Activated CD8-positive, alpha-beta memory T cell treated with anti-CD3 and anti-CD28 coated beads, Interleukin-2, amount 50 U/mL, for 24 hours (primary cell): ENCODE data around the gene SVOPL.

Source experiments
- DNase-seq: peaks from one replicate; pipeline ENCODE4 v3.0.0-alpha.2; 2020; ENCODE audit errors: extremely low read depth

The SVOPL gene

GRCh38 chr7:138564365-138564764 lies 136.8 kb downstream of the SVOPL start:
- no peak for DNase-seq

DNA sequence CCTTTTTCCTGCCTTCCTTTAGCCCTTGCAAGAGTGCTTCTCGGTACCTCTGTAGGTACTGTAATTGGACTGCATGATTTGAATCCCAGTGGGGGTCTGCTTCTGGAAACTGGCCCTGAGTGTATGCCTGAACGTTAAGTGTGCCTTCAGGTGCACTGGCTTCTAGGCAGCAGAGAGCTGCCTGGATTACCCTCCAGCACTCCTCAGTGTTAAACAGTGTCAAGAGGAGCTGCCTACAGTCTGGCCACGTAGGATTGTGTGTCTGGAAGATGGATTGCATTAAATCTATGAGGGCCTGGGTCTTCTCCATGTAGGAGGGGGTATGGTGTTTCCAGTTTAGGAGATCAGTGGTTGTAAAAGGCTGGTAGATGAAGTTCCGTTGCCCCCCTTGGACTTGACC lies 137.4 kb downstream of the SVOPL start:
- no peak for DNase-seq

- no peak for DNase-seq
Observed at GRCh38 chr7:138559448-138559847, 141.7 kb downstream of the SVOPL start.

GRCh38 chr7:138556771-138557484 lies 144.2 kb downstream of the SVOPL start:
- DNase-seq, result no peak

DNA sequence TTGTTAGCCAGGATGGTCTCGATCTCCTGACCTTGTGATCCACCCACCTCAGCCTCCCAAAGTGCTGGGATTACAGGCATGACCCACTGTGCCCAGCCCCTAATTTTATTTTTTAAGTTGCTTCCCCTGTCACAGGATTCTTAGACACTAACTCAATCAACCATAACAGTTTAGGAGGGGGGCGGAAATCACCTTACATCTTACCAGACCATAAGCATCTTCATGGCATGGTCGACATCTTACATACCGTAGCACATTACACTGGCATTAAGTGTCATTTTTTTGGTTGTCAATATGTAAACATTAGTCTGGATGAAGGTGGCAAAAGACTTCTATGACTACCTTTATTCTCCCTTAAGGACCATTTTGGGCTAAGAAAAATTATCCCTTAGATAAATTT lies 145.5 kb downstream of the SVOPL start:
- DNase-seq, result no peak

DNA sequence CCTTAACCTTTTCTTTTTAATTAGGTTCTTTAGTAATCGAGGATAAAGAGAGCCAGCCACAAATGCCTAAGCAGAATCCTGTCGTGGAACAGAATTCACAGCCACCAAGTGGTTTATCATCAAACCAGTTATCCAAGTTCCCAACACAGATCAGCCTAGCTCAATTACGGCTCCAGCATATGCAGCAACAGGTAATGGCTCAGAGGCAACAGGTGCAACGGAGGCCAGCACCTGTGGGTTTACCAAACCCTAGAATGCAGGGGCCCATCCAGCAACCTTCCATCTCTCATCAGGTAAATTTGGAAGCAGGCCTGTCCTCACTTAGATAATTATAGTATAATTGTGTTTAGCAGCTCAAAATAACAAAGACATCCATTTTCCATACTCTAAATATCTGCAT lies 146.5 kb downstream of the SVOPL start:
- DNase-seq, result no peak

- no peak for DNase-seq
Observed at GRCh38 chr7:138553805-138554204, 147.4 kb downstream of the SVOPL start.

DNA sequence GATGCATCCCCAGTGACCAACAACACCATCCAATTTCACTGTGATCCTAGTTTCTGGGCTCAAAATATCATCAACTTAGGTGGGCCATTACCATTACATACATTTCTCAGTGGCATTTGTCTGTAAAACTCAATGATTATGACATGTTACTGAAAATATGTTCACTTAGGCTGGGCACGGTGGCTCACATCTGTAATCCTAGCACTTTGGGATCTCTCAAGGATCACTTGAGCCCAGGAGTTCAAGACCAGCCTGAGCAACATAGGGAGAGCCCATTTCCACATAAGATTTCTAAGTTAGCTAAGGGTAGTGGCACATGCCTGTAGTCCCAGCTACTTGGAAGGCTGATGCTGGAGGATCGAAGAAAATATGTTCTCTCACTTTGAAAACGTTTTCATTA lies 150.1 kb downstream of the SVOPL start:
- no peak for DNase-seq

DNA sequence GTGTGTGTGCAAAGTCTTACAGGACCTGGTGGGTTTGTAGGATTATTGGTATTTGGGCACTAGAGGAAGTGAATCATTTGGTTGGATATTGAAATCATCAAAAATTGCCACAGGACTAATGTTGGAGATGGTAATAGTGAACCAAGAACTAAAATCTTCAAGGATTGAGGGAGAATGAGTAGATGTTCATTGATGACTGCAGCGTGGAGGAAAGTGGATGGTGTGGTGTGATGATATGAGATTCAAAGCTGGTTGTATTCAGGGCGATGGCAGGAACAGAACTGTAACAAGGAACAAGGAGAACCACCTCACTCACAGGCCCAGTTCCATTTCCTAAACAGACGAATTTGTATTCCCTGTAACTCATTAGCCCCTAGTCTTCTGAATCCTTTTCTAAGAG lies 150.8 kb downstream of the SVOPL start:
- DNase-seq, result no peak

- no peak for DNase-seq
Observed at GRCh38 chr7:138549082-138549481, 152.1 kb downstream of the SVOPL start.

DNA sequence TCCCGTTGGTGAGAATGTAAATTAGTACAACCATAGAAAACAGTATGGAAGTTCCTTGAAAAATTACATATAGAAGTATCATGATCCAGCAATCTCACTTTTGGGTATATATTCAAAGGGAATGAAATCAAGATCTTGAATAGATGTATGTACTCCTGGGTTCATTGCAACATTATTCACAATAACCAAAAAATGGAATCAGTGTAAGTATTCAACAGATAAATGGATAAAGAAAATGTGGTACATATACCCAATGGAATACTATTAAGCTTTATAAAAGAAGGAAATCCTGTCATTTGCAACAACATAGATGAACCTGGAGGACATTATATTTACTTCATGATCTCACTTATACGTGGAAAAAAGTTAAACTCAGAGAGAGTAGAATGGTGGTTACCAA lies 154.3 kb downstream of the SVOPL start:
- DNase-seq, result no peak

- no peak for DNase-seq
Observed at GRCh38 chr7:138546064-138546619, 155.0 kb downstream of the SVOPL start.

DNA sequence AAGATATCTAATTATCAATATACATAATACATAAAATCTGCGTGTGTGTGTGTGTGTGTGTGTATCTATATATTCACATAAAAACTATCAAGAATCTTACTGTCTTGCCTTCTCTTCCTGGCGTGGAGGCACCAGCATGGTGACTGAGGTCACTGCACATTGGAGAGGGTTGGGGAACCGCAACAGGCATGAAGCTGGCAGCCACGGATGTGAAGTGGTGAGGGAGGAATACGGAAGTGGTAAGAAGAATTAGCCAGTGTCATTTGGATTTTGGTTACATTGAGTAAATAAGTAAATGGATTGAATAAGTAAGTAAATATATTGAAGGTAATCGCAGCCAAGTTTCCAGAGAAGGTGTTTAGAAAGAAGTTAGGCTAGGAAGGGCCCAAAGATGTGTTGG lies 156.0 kb downstream of the SVOPL start:
- DNase-seq, result no peak
